B cell (primary cell): ENCODE results near the gene SMURF2.

Source experiments
- CTCF ChIP-seq: fragments of 200-600 bp; IDR thresholded peaks from one replicate; pipeline ENCODE4 v1.8.0; 2022; ENCODE audit warnings: antibody characterized with exemption, mild to moderate bottlenecking
- EZH2 ChIP-seq: IDR thresholded peaks from 2 replicates; pipeline ENCODE4 v1.6.1; 2012; ENCODE audit warnings: borderline replicate concordance, low read depth, mild to moderate bottlenecking, moderate library complexity, low read length; ENCODE audit not compliant: insufficient read depth, poor library complexity, severe bottlenecking

DNA sequence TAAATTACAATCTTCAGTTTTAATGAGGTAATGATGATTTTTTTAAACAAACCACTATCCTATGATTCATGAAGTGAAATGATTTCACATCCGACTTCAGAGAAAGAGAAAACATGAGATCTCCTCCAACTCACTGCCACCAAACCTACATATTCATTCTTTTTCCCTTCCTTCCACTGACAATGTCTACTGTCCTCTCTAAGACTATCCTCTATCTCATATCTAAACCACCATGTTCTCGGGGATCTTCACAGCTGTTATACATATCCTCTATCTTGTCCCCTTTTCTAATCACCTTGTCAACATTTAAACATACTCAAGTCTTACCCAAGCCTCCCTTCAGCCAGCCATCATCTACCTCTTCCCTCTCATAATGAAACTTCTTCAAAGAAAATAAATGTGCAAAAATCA is 53.5 kb downstream of the SMURF2 start:
- no peak for TF ChIP-seq CTCF
- TF ChIP-seq EZH2: no peak
